ENCODE data around the gene POLR2L. TPM values are rescaled to one million over a fixed set of nuclear protein-coding genes. Genes with fewer than 3 reads are reported as not detected.

The POLR2L gene
- total and polyA plus RNA-seq, 2 of the 13 experiments (the other 11 are each of a cell fraction or from before 2014, with no cell fraction given), result 104 to 114 TPM

DNA sequence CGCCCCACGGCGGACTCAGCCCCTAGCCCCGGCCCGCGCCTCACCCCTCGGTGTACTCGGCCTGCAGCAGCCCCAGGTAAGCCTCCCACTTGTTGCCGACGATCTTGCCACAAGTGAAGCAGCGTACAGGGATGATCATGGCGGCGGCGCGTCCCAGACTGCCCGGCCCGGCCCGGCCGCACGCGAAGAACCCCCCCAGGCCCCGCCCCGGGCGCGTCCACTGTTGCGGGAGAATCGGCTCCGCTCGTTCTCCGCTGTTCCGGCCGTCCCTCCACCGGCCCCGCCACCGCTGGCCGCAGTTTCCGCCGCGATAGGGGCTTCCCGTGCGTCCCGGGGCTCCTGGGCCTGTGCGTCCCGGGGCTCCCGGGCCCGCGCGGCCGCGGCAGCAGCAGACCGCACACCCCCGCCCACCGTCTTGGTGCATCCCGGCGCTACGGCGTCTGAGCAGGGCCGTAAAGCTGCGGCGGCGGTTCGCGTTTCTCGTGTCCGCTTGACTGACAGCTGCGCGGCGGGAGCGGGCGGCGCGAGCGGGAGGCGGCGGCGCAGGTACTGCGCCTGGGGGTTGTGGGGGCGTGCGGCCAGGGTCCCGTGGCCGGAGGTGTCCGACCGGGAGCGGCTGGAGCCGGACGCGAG is at the start of gene POLR2L, which contains the start of gene TSPAN4 (continued):
- TF ChIP-seq, protein P1, sequence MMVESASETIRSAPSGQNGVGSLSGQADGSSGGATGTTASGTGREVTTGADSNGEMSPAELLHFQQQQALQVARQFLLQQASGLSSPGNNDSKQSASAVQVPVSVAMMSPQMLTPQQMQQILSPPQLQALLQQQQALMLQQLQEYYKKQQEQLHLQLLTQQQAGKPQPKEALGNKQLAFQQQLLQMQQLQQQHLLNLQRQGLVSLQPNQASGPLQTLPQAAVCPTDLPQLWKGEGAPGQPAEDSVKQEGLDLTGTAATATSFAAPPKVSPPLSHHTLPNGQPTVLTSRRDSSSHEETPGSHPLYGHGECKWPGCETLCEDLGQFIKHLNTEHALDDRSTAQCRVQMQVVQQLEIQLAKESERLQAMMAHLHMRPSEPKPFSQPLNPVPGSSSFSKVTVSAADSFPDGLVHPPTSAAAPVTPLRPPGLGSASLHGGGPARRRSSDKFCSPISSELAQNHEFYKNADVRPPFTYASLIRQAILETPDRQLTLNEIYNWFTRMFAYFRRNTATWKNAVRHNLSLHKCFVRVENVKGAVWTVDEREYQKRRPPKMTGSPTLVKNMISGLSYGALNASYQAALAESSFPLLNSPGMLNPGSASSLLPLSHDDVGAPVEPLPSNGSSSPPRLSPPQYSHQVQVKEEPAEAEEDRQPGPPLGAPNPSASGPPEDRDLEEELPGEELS (CRISPR knock-in tag; IDR thresholded peaks at IDR 0.05), result no peak
- TF ChIP-seq ZNF777 (CRISPR knock-in tag; IDR thresholded peaks at IDR 0.05) (no peak; the same call in 1 of the 2 replicates), ZBTB1 (CRISPR knock-in tag; IDR thresholded peaks at IDR 0.05; ENCODE audit: borderline replicate concordance) (no peak), ZNF12 (CRISPR knock-in tag; IDR thresholded peaks at IDR 0.05) (no peak), TBX3 (IDR thresholded peaks at IDR 0.05; ENCODE audit: borderline replicate concordance) (peak; percentile 60; the same call in 1 of the 2 replicates), ZNF558 (CRISPR knock-in tag; IDR thresholded peaks at IDR 0.05; ENCODE audit: borderline replicate concordance) (peak; percentile 67; the same call in 1 of the 2 replicates), POLR2AphosphoS5 (IDR thresholded peaks at IDR 0.05; ENCODE audit: low read depth, low read length) (peak; percentile 97), PCBP1 (IDR thresholded peaks at IDR 0.05; ENCODE audit: borderline replicate concordance, low read depth, low read length) (no peak), ZSCAN9 (CRISPR knock-in tag; IDR thresholded peaks at IDR 0.05; ENCODE audit: borderline replicate concordance) (0 out of 2 replicates have a peak, but pooled peaks have one; percentile 48), ZNF251 (CRISPR knock-in tag; IDR thresholded peaks at IDR 0.05) (no peak), ZNF350 (CRISPR knock-in tag; IDR thresholded peaks at IDR 0.05; ENCODE audit: borderline replicate concordance, low read depth) (no peak), SP4 (CRISPR knock-in tag; IDR thresholded peaks at IDR 0.05) (peak; percentile 89), SP140L (CRISPR knock-in tag; IDR thresholded peaks at IDR 0.05; ENCODE audit: borderline replicate concordance) (no peak), ZNF577 (CRISPR knock-in tag; IDR thresholded peaks at IDR 0.05; ENCODE audit: borderline replicate concordance, low read depth) (no peak), ONECUT2 (CRISPR knock-in tag; IDR thresholded peaks at IDR 0.05) (no peak)
- TF ChIP-seq, protein P2, sequence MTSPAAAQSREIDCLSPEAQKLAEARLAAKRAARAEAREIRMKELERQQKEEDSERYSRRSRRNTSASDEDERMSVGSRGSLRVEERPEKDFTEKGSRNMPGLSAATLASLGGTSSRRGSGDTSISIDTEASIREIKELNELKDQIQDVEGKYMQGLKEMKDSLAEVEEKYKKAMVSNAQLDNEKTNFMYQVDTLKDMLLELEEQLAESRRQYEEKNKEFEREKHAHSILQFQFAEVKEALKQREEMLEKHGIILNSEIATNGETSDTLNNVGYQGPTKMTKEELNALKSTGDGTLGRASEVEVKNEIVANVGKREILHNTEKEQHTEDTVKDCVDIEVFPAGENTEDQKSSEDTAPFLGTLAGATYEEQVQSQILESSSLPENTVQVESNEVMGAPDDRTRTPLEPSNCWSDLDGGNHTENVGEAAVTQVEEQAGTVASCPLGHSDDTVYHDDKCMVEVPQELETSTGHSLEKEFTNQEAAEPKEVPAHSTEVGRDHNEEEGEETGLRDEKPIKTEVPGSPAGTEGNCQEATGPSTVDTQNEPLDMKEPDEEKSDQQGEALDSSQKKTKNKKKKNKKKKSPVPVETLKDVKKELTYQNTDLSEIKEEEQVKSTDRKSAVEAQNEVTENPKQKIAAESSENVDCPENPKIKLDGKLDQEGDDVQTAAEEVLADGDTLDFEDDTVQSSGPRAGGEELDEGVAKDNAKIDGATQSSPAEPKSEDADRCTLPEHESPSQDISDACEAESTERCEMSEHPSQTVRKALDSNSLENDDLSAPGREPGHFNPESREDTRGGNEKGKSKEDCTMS (CRISPR knock-in tag; conservative IDR thresholded peaks at IDR 0.05), result no peak
- TF ChIP-seq, protein P3, sequence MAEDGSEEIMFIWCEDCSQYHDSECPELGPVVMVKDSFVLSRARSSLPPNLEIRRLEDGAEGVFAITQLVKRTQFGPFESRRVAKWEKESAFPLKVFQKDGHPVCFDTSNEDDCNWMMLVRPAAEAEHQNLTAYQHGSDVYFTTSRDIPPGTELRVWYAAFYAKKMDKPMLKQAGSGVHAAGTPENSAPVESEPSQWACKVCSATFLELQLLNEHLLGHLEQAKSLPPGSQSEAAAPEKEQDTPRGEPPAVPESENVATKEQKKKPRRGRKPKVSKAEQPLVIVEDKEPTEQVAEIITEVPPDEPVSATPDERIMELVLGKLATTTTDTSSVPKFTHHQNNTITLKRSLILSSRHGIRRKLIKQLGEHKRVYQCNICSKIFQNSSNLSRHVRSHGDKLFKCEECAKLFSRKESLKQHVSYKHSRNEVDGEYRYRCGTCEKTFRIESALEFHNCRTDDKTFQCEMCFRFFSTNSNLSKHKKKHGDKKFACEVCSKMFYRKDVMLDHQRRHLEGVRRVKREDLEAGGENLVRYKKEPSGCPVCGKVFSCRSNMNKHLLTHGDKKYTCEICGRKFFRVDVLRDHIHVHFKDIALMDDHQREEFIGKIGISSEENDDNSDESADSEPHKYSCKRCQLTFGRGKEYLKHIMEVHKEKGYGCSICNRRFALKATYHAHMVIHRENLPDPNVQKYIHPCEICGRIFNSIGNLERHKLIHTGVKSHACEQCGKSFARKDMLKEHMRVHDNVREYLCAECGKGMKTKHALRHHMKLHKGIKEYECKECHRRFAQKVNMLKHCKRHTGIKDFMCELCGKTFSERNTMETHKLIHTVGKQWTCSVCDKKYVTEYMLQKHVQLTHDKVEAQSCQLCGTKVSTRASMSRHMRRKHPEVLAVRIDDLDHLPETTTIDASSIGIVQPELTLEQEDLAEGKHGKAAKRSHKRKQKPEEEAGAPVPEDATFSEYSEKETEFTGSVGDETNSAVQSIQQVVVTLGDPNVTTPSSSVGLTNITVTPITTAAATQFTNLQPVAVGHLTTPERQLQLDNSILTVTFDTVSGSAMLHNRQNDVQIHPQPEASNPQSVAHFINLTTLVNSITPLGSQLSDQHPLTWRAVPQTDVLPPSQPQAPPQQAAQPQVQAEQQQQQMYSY (CRISPR knock-in tag; IDR thresholded peaks at IDR 0.05), result no peak
- TF ChIP-seq, protein P4, sequence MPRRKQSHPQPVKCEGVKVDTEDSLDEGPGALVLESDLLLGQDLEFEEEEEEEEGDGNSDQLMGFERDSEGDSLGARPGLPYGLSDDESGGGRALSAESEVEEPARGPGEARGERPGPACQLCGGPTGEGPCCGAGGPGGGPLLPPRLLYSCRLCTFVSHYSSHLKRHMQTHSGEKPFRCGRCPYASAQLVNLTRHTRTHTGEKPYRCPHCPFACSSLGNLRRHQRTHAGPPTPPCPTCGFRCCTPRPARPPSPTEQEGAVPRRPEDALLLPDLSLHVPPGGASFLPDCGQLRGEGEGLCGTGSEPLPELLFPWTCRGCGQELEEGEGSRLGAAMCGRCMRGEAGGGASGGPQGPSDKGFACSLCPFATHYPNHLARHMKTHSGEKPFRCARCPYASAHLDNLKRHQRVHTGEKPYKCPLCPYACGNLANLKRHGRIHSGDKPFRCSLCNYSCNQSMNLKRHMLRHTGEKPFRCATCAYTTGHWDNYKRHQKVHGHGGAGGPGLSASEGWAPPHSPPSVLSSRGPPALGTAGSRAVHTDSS (CRISPR knock-in tag; conservative IDR thresholded peaks at IDR 0.05), result no peak; the same call in 1 of the 2 replicates
